H1 (cell line): ENCODE measurements around the gene TBX21. TPM values are rescaled to one million over a fixed set of nuclear protein-coding genes. Genes with fewer than 3 reads are reported as not detected.

Experiments
- CTCF ChIA-PET: fragments of 300-600 bp; sonication (Branson Sonifier 250); formaldehyde crosslinking; loops from one replicate; lab custom pipeline; 2021; ENCODE audit not compliant: partially characterized antibody; lab: Charles Lee
- POLR2A ChIA-PET: fragments of 300-600 bp; sonication (Branson Sonifier 250); formaldehyde crosslinking; loops from one replicate; lab custom pipeline; 2021; ENCODE audit warnings: inconsistent platforms; ENCODE audit not compliant: partially characterized antibody; lab: Charles Lee
- DNase-seq, 2 experiments: peaks; one replicate each; pipeline versions ENCODE4 v3.0.0 to v3.0.0-alpha.2; 2010 to 2022; ENCODE audit warnings: low spot score in 2 of 2, low read depth in 1 of 2, mixed read lengths in 1 of 2
- FAIRE-seq: peaks from 2 replicates; lab custom pipeline; 2011; peaks lifted over from hg19 to GRCh38; lab: Jason Lieb, UNC
- H2AFZ ChIP-seq: 2 replicates; pipeline ENCODE4 v1.8.1; 2012; ENCODE audit warnings: low read length, inconsistent platforms
- H2AK5ac ChIP-seq: 2 replicates; pipeline ENCODE4 v1.6.1; 2013; ENCODE audit warnings: low read depth, low read length
- H2BK120ac ChIP-seq: replicated peaks from 2 replicates; pipeline ENCODE3; 2013; ENCODE audit warnings: low read depth, low read length, inconsistent platforms
- H2BK12ac ChIP-seq: 2 replicates; pipeline ENCODE4 v1.6.1; 2013; ENCODE audit warnings: low read depth, low read length
- H2BK15ac ChIP-seq: 2 replicates; pipeline ENCODE4 v1.6.1; 2013; ENCODE audit warnings: low read length
- H2BK20ac ChIP-seq: 2 replicates; pipeline ENCODE4 v1.6.1; 2013; ENCODE audit warnings: low read length
- H2BK5ac ChIP-seq: 2 replicates; pipeline ENCODE4 v1.6.1; 2013; ENCODE audit warnings: low read depth, low read length
- H3K14ac ChIP-seq: 2 replicates; pipeline ENCODE4 v1.6.1; 2013; ENCODE audit warnings: inconsistent platforms; ENCODE audit not compliant: insufficient read length
- H3K18ac ChIP-seq: 2 replicates; pipeline ENCODE4 v1.6.1; 2013; ENCODE audit warnings: low read length; ENCODE audit errors: extremely low read depth
- H3K23ac ChIP-seq: 2 replicates; pipeline ENCODE4 v1.6.1; 2013; ENCODE audit warnings: inconsistent platforms; ENCODE audit not compliant: insufficient read length
- H3K23me2 ChIP-seq: 2 replicates; pipeline ENCODE4 v1.6.1; 2013; ENCODE audit warnings: low read depth, low read length
- H3K27ac ChIP-seq: 2 replicates; pipeline ENCODE4 v1.6.1; 2011; ENCODE audit warnings: low read depth, low read length, inconsistent platforms
- H3K27me3 ChIP-seq, 4 experiments: replicated peaks in 1 of 4; 1 replicate in 1 of 4; 2 replicates in 3 of 4; pipeline versions ENCODE4 v1.6.1 to v1.8.1; 2011 to 2013; ENCODE audit warnings: low read length in 3 of 4, mild to moderate bottlenecking in 3 of 4, inconsistent platforms in 2 of 4, mixed read lengths in 2 of 4, moderate library complexity in 1 of 4; ENCODE audit not compliant: control insufficient read depth in 3 of 4, insufficient read depth in 3 of 4; ENCODE audit errors: extremely low read depth in 1 of 4
- H3K36me3 ChIP-seq, 4 experiments: 2 replicates each; pipeline versions ENCODE4 v1.6.1 to v1.8.1; 2011 to 2013; ENCODE audit warnings: mild to moderate bottlenecking in 4 of 4, low read length in 3 of 4, moderate library complexity in 2 of 4, control low read depth in 1 of 4, inconsistent platforms in 1 of 4; ENCODE audit not compliant: insufficient read depth in 4 of 4, control insufficient read depth in 2 of 4
- H3K4ac ChIP-seq: replicated peaks from 2 replicates; pipeline ENCODE3; 2013; ENCODE audit warnings: low read length, low read depth, mixed read lengths, inconsistent platforms; ENCODE audit not compliant: insufficient read length
- H3K4me1 ChIP-seq, 4 experiments: replicated peaks in 1 of 4; 1 replicate in 1 of 4; 2 replicates in 3 of 4; pipeline versions ENCODE4 v1.6.1 to v1.8.1; 2011 to 2013; ENCODE audit warnings: low read length in 3 of 4, inconsistent platforms in 2 of 4, mixed read lengths in 1 of 4; ENCODE audit not compliant: insufficient read depth in 4 of 4, control insufficient read depth in 3 of 4
- H3K4me2 ChIP-seq, 2 experiments: 2 replicates each; pipeline versions ENCODE4 v1.6.1 to v1.8.1; 2011 to 2013; ENCODE audit warnings: low read depth in 2 of 2, low read length in 2 of 2, control low read depth in 1 of 2, inconsistent platforms in 1 of 2, mild to moderate bottlenecking in 1 of 2; ENCODE audit not compliant: insufficient read depth in 1 of 2
- H3K4me3 ChIP-seq, 4 experiments: fragments of 200-600, 300-600 bp in 1 of 4; sonication (generic), shearing (Covaris generic), sonication (Bioruptor Twin) in 1 of 4; 2 replicates each; pipeline versions ENCODE4 v1.5.1 to v1.8.1; 2011 to 2016; ENCODE audit warnings: low read length in 4 of 4, low read depth in 3 of 4, control low read depth in 2 of 4, inconsistent platforms in 2 of 4, mild to moderate bottlenecking in 2 of 4, mixed read lengths in 1 of 4, moderate library complexity in 1 of 4; ENCODE audit not compliant: insufficient read depth in 2 of 4; ENCODE audit errors: extremely low read depth in 1 of 4
- H3K56ac ChIP-seq: replicated peaks from 2 replicates; pipeline ENCODE3; 2013; ENCODE audit warnings: low read depth, mild to moderate bottlenecking, mixed read lengths, low read length, inconsistent platforms; ENCODE audit not compliant: insufficient read length
- H3K79me1 ChIP-seq: 2 replicates; pipeline ENCODE4 v1.6.1; 2013; ENCODE audit warnings: low read depth, low read length, control low read depth
- H3K79me2 ChIP-seq, 2 experiments: 2 replicates each; pipeline versions ENCODE4 v1.6.1 to v1.8.1; 2012 to 2013; ENCODE audit warnings: low read length in 2 of 2, mild to moderate bottlenecking in 2 of 2, inconsistent platforms in 1 of 2; ENCODE audit not compliant: insufficient read depth in 2 of 2, control insufficient read depth in 1 of 2
- H3K9ac ChIP-seq, 4 experiments: replicated peaks in 1 of 4; 1 replicate in 1 of 4; 2 replicates in 3 of 4; pipeline versions ENCODE4 v1.6.1 to v1.8.1; 2011 to 2013; ENCODE audit warnings: low read depth in 3 of 4, low read length in 3 of 4, control low read depth in 2 of 4, mild to moderate bottlenecking in 2 of 4, moderate library complexity in 2 of 4, inconsistent platforms in 1 of 4; ENCODE audit errors: extremely low read depth in 1 of 4
- H3K9me3 ChIP-seq, 2 experiments: 2 replicates each; pipeline versions ENCODE4 v1.6.1 to v1.8.1; 2012 to 2013; ENCODE audit warnings: mild to moderate bottlenecking in 2 of 2, moderate library complexity in 2 of 2, control low read depth in 1 of 2, inconsistent platforms in 1 of 2, low read depth in 1 of 2, low read length in 1 of 2, mixed read lengths in 1 of 2; ENCODE audit not compliant: insufficient read depth in 2 of 2
- H4K20me1 ChIP-seq, 2 experiments: replicated peaks in 1 of 2; 2 replicates each; pipeline versions ENCODE3 to v1.8.1; 2011 to 2013; ENCODE audit warnings: inconsistent platforms in 2 of 2, low read length in 2 of 2, mild to moderate bottlenecking in 1 of 2; ENCODE audit not compliant: insufficient read depth in 2 of 2, control insufficient read depth in 1 of 2
- H4K5ac ChIP-seq: 2 replicates; pipeline ENCODE4 v1.6.1; 2013; ENCODE audit warnings: low read length, low read depth, mixed read lengths, inconsistent platforms; ENCODE audit not compliant: insufficient read length
- H4K8ac ChIP-seq: 2 replicates; pipeline ENCODE4 v1.8.0; 2013; ENCODE audit warnings: mild to moderate bottlenecking, moderate library complexity, low read length, inconsistent platforms; ENCODE audit not compliant: insufficient read depth; ENCODE audit errors: extremely low read depth
- H4K91ac ChIP-seq: replicated peaks from 2 replicates; pipeline ENCODE3; 2013; ENCODE audit warnings: low read length, mixed read lengths, inconsistent platforms; ENCODE audit not compliant: insufficient read length
- CTBP2 ChIP-seq: IDR thresholded peaks from 2 replicates; pipeline ENCODE4 v1.7.0; 2011; ENCODE audit warnings: borderline replicate concordance, mild to moderate bottlenecking, moderate library complexity, mixed read lengths, low read length; ENCODE audit not compliant: insufficient read depth, insufficient read length
- HDAC2 ChIP-seq, 2 experiments: fragments of 300-600 bp in 1 of 2; sonication (generic) in 1 of 2; IDR thresholded peaks; 2 replicates each; pipeline ENCODE4 v1.6.1; 2011 to 2012; ENCODE audit warnings: low read depth in 2 of 2, low read length in 2 of 2, mild to moderate bottlenecking in 2 of 2, moderate library complexity in 2 of 2, borderline replicate concordance in 1 of 2, inconsistent platforms in 1 of 2
- KDM1A ChIP-seq: fragments of 200-600, 300-600 bp; sonication (generic); IDR thresholded peaks from 2 replicates; pipeline ENCODE4 v1.7.1; 2016; ENCODE audit warnings: mild to moderate bottlenecking, low read length, borderline replicate concordance
- NANOG ChIP-seq: IDR thresholded peaks from 2 replicates; pipeline ENCODE4 v1.6.1; 2011; ENCODE audit warnings: low read length, low read depth, mild to moderate bottlenecking, inconsistent platforms; ENCODE audit not compliant: insufficient read depth, poor library complexity, severe bottlenecking
- PHF8 ChIP-seq: fragments of 200-600 bp; sonication (generic); conservative IDR thresholded peaks from 2 replicates; pipeline ENCODE4 v1.7.1; 2012; ENCODE audit warnings: low read depth, mild to moderate bottlenecking, inconsistent platforms, low read length, moderate library complexity
- POU5F1 ChIP-seq: IDR thresholded peaks from 2 replicates; pipeline ENCODE4 v1.6.1; 2011; ENCODE audit warnings: low read depth, mild to moderate bottlenecking, low read length, moderate library complexity
- RAD21 ChIP-seq, 2 experiments: IDR thresholded peaks in 1 of 2; conservative IDR thresholded peaks in 1 of 2; 2 replicates each; pipeline ENCODE4 v1.6.1; 2011; ENCODE audit warnings: low read depth in 2 of 2, low read length in 2 of 2, improper control_type of control experiment in 1 of 2, inconsistent platforms in 1 of 2, mild to moderate bottlenecking in 1 of 2, moderate library complexity in 1 of 2
- RBBP5 ChIP-seq: IDR thresholded peaks from 2 replicates; pipeline ENCODE4 v1.7.1; 2012; ENCODE audit warnings: low read depth, mild to moderate bottlenecking, inconsistent platforms, low read length, moderate library complexity, borderline replicate concordance
- RNF2 ChIP-seq: fragments of 200-900, 300-1000 bp; sonication (generic); IDR thresholded peaks from 2 replicates; pipeline ENCODE4 v1.7.1; 2016; ENCODE audit warnings: borderline replicate concordance, low read depth, mild to moderate bottlenecking, antibody characterized with exemption, low read length; ENCODE audit not compliant: poor library complexity, severe bottlenecking; ENCODE audit errors: missing control alignments
- SIN3A ChIP-seq, 2 experiments: IDR thresholded peaks in 1 of 2; conservative IDR thresholded peaks in 1 of 2; 2 replicates each; pipeline ENCODE4 v1.6.1; 2011 to 2012; ENCODE audit warnings: low read length in 2 of 2, improper control_type of control experiment in 1 of 2, low read depth in 1 of 2, mild to moderate bottlenecking in 1 of 2
- SIX5 ChIP-seq: IDR thresholded peaks from 2 replicates; pipeline ENCODE4 v1.6.1; 2011; ENCODE audit warnings: mild to moderate bottlenecking, low read depth, low read length
- SP4 ChIP-seq: IDR thresholded peaks from 2 replicates; pipeline ENCODE4 v1.6.1; 2012; ENCODE audit warnings: low read length, inconsistent platforms
- WGBS, 2 experiments: shearing (Covaris generic) in 1 of 2; methylation state at CpG; one replicate each; pipeline versions ENCODE4 v1.1.6 to v1.1.7; 2013 to 2015; ENCODE audit warnings: low lambda C conversion rate in 2 of 2, mixed read lengths in 2 of 2, inconsistent platforms in 1 of 2, low coverage in 1 of 2, missing lambda C conversion rate in 1 of 2; ENCODE audit not compliant: insufficient replicate concordance in 2 of 2, insufficient coverage in 1 of 2, insufficient read length in 1 of 2; ENCODE audit errors: extremely low coverage in 1 of 2, missing lambda C conversion rate in 1 of 2; 5-methylcytosine and 5-hydroxymethylcytosine counted together
- polyA plus RNA-seq, 7 experiments: library from polyadenylated mRNA; depleted of rRNA in 3 of 7; stranded (reverse) in 5 of 7; unstranded in 2 of 7; fragments of >200 nt in 5 of 7; fragments of 200-250 nt in 2 of 7; gene quantifications; 1 replicate in 5 of 7; 2 replicates in 1 of 7; 4 replicates in 1 of 7; pipeline versions ENCODE4 v1.2.1 to v1.2.3, GENCODE V29; 2011 to 2013; ENCODE audit warnings: missing spikeins in 2 of 7, mixed read lengths in 2 of 7
- total RNA-seq: library from RNA; stranded (reverse); fragmentation: NEBNext Ultra II Directional; extraction: Animal tissue kit (Norgen Biotek cat#: 25700); gene quantifications from 2 replicates; pipeline ENCODE4 v1.2.1, GENCODE V29; 2021

Gene TBX21
- total and polyA plus RNA-seq, 2 of the 8 experiments (the other 6 are each of a cell fraction or from before 2014, with no cell fraction given): not detected

DNA sequence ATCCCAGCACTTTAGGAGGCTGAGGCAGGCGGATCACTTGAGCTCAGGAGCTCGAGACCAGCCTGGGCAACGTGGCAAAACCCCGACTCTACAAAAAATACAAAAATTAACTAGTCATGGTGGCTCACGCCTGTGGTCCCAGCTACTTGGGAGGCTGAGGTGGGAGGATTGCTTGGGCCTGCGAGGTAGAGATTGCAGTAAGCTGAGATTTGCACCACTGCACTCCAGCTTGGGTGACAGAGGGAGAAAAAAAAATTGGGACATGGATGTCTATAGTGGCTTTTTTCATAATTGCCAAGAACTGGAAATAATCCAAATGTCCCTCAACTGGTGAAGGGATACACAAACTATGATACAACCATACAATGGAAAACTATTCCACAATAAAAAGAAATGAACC is 59.9 kb downstream of the TBX21 start:
- no peak overlapping the region for H4K5ac ChIP-seq
- H3K36me3 ChIP-seq: no peaks in the 10 kb centered on the region
- H3K18ac ChIP-seq: no peak overlapping the region
- no peaks in the 10 kb centered on the region for H3K79me1 ChIP-seq
- no peak overlapping the region for H2BK15ac ChIP-seq
- H4K8ac ChIP-seq: no peak overlapping the region
- no peak overlapping the region for H3K27ac ChIP-seq
- 66% methylated on average over 6 of the region's 6 CpGs; no CpG with 5 or more reads in 1 of the 2 experiments for WGBS, 2 experiments
- no peak overlapping the region for H2BK12ac ChIP-seq
- peaks cover 0 to 3% (median 2%) of the 10 kb centered on the region in 4 experiments; a peak in 3 of 7 replicates for H3K4me1 ChIP-seq
- H3K27me3 ChIP-seq: peaks cover 6 to 33% (median 26%) of the 10 kb centered on the region in 4 experiments
- H3K4ac ChIP-seq: no peak overlapping the region
- H2BK20ac ChIP-seq: no peak overlapping the region
- H2BK5ac ChIP-seq: no peak overlapping the region
- no peak overlapping the region for H3K23ac ChIP-seq
- H4K91ac ChIP-seq: no peak overlapping the region
- no peak for DNase-seq
- no peaks in the 10 kb centered on the region for H4K20me1 ChIP-seq
- H3K23me2 ChIP-seq: peaks cover 5% of the 10 kb centered on the region
- H2BK120ac ChIP-seq: no peak overlapping the region
- H3K14ac ChIP-seq: no peak overlapping the region
- H3K79me2 ChIP-seq: no peaks in the 10 kb centered on the region
- no peak overlapping the region for H3K9ac ChIP-seq
- H2AK5ac ChIP-seq: no peak overlapping the region
- no peaks in the 10 kb centered on the region for H3K9me3 ChIP-seq
- FAIRE-seq: no peak
- ChIA-PET CTCF (interaction anchor here (0.7 to 2.2 kb wide), 6 partner anchors 12 to 100 kb away, joined by 3 to 7 read pairs (median 3); no protein-coding TSS in a partner anchor), POLR2A (interaction anchor here (1.2 kb wide), 1 partner anchor 24 kb away, joined by 3 read pairs; no protein-coding TSS in a partner anchor)
- no peak overlapping the region for H2AFZ ChIP-seq
- no peak overlapping the region for H3K4me2 ChIP-seq
- no peak overlapping the region for H3K4me3 ChIP-seq
- H3K56ac ChIP-seq: no peak overlapping the region
- no peak for TF ChIP-seq HDAC2 (IDR thresholded peaks at IDR 0.05; ENCODE audit: borderline replicate concordance in 1 of 2, low read depth in 2 of 2, low read length in 2 of 2)
- TF ChIP-seq KDM1A: no peak
- no peak for TF ChIP-seq RNF2
- TF ChIP-seq POU5F1: no peak
- no peak for TF ChIP-seq PHF8
- TF ChIP-seq RAD21 (IDR thresholded peaks at IDR 0.05 in 1 of 2, conservative IDR thresholded peaks at IDR 0.05 in 1 of 2; ENCODE audit: low read depth in 2 of 2, low read length in 2 of 2): no peak
- no peak for TF ChIP-seq NANOG
- no peak for TF ChIP-seq SP4
- no peak for TF ChIP-seq SIX5
- no peak for TF ChIP-seq SIN3A (conservative IDR thresholded peaks at IDR 0.05 in 1 of 2, IDR thresholded peaks at IDR 0.05 in 1 of 2; ENCODE audit: low read depth in 1 of 2, low read length in 2 of 2)
- TF ChIP-seq CTBP2: no peak
- no peak for TF ChIP-seq RBBP5
